HepG2 (cell line): Measurements from ENCODE around the gene FDPS. TPM values are rescaled to one million over a fixed set of nuclear protein-coding genes. Genes with fewer than 3 reads are reported as not detected.
A peak's percentile ranks its signal among the peaks of the same experiment; 100 is the strongest.

Experiments
- HMG20A ChIP-seq: IDR thresholded peaks from 2 replicates; pipeline ENCODE4 v1.6.1; 2016; ENCODE audit warnings: borderline replicate concordance
- ISL2 ChIP-seq: sonication (generic); formaldehyde crosslinking; IDR thresholded peaks from 2 replicates; pipeline ENCODE4 v1.5.0; 2020; ENCODE audit warnings: missing genetic modification reagents
- KDM5A ChIP-seq: fragments of 200-600 bp; sonication (generic); IDR thresholded peaks from 2 replicates; pipeline ENCODE4 v1.7.0; 2018; ENCODE audit warnings: antibody characterized with exemption, mild to moderate bottlenecking, low read length, borderline replicate concordance
- LCORL ChIP-seq, 2 experiments: fragments of 450-650 bp in 1 of 2; sonication (generic) in 1 of 2; formaldehyde crosslinking in 1 of 2; IDR thresholded peaks; 2 replicates each; pipeline versions ENCODE4 v1.5.0 to v1.6.1; 2017 to 2020; ENCODE audit warnings: antibody characterized with exemption in 1 of 2, missing genetic modification reagents in 1 of 2
- MBD4 ChIP-seq: IDR thresholded peaks from 2 replicates; pipeline ENCODE4 v1.6.1; 2012; ENCODE audit warnings: low read length, inconsistent platforms, borderline replicate concordance
- NCOA2 ChIP-seq: sonication (generic); formaldehyde crosslinking; IDR thresholded peaks from 2 replicates; pipeline ENCODE4 v1.8.0; 2022; ENCODE audit warnings: inconsistent platforms
- NFIB ChIP-seq: sonication (generic); formaldehyde crosslinking; IDR thresholded peaks from 2 replicates; pipeline ENCODE4 v1.9.0; 2021; ENCODE audit warnings: missing genetic modification reagents, mild to moderate bottlenecking, borderline replicate concordance
- RBM39 ChIP-seq: fragments of 200-400 bp; formaldehyde crosslinking; IDR thresholded peaks from one replicate; pipeline ENCODE4 v1.6.1; 2018; ENCODE audit warnings: antibody characterized with exemption, mild to moderate bottlenecking, low read depth, low read length; ENCODE audit not compliant: poor library complexity, severe bottlenecking
- RELA ChIP-seq: sonication (generic); formaldehyde crosslinking; IDR thresholded peaks from 2 replicates; pipeline ENCODE4 v1.4.0; 2020; ENCODE audit warnings: missing genetic modification reagents
- TBX3 ChIP-seq: fragments of 450-650 bp; IDR thresholded peaks from 2 replicates; pipeline ENCODE4 v1.6.1; 2017; ENCODE audit warnings: antibody characterized with exemption, mild to moderate bottlenecking, inconsistent platforms, borderline replicate concordance
- ZNF282 ChIP-seq: fragments of 450-650 bp; IDR thresholded peaks from 2 replicates; pipeline ENCODE4 v1.6.1; 2018; ENCODE audit not compliant: partially characterized antibody
- ZNF333 ChIP-seq: sonication (generic); formaldehyde crosslinking; IDR thresholded peaks from 2 replicates; pipeline ENCODE4 v1.4.0; 2020; ENCODE audit warnings: mild to moderate bottlenecking, missing genetic modification reagents, borderline replicate concordance
- ZNF564 ChIP-seq: sonication (generic); formaldehyde crosslinking; IDR thresholded peaks from 2 replicates; pipeline ENCODE4 v1.8.1; 2023; ENCODE audit warnings: mild to moderate bottlenecking, missing genetic modification reagents
- ZNF768 ChIP-seq: sonication (generic); formaldehyde crosslinking; IDR thresholded peaks from 2 replicates; pipeline ENCODE4 v1.4.0; 2020; ENCODE audit warnings: missing genetic modification reagents
- ZNF782 ChIP-seq: sonication (generic); formaldehyde crosslinking; IDR thresholded peaks from 2 replicates; pipeline ENCODE4 v1.4.0; 2020; ENCODE audit warnings: missing genetic modification reagents, mild to moderate bottlenecking, borderline replicate concordance
- ZNF792 ChIP-seq: IDR thresholded peaks from 2 replicates; pipeline ENCODE4 v1.6.1; 2016
- ZSCAN25 ChIP-seq: sonication (generic); formaldehyde crosslinking; IDR thresholded peaks from 2 replicates; pipeline ENCODE4 v1.8.0; 2022; ENCODE audit warnings: mild to moderate bottlenecking, missing genetic modification reagents
- polyA plus RNA-seq, 8 experiments: library from polyadenylated mRNA; depleted of rRNA in 3 of 8; stranded (reverse) in 7 of 8; unstranded in 1 of 8; fragments of >200 nt; fragmentation: Illumina TruSeq in 4 of 8; extraction: Trizol in 4 of 8; gene quantifications; 2 replicates each; pipeline versions ENCODE4 v1.2.1 to v1.2.3, GENCODE V29; 2011 to 2016; ENCODE audit warnings: low read depth in 4 of 8, missing spikeins in 1 of 8, mixed read lengths in 1 of 8; ENCODE audit not compliant: insufficient read depth in 1 of 8
- total RNA-seq, 5 experiments: library from RNA; depleted of rRNA; stranded (reverse); fragments of >200 nt; fragmentation: Illumina TruSeq; extraction: Trizol; gene quantifications; 2 replicates each; pipeline ENCODE4 v1.2.3, GENCODE V29; 2016; ENCODE audit warnings: low read depth in 1 of 5
- TF ChIP-seq, protein P1 (sequence below): sonication (generic); formaldehyde crosslinking; IDR thresholded peaks from 2 replicates; pipeline ENCODE4 v1.4.0; 2020; ENCODE audit warnings: missing genetic modification reagents
- TF ChIP-seq, protein P2 (sequence below): sonication (generic); formaldehyde crosslinking; IDR thresholded peaks from 2 replicates; pipeline ENCODE4 v1.9.0; 2022; ENCODE audit warnings: missing genetic modification reagents, mild to moderate bottlenecking, borderline replicate concordance
- TF ChIP-seq, protein P3 (sequence below): sonication (generic); formaldehyde crosslinking; IDR thresholded peaks from 2 replicates; pipeline ENCODE4 v1.8.0; 2022; ENCODE audit warnings: mild to moderate bottlenecking, missing genetic modification reagents, moderate library complexity
- TF ChIP-seq, protein P4 (sequence below): sonication (generic); formaldehyde crosslinking; IDR thresholded peaks from 2 replicates; pipeline ENCODE4 v1.8.0; 2022; ENCODE audit warnings: mild to moderate bottlenecking, missing genetic modification reagents

The FDPS gene
- total and polyA plus RNA-seq, 2 of the 13 experiments (the other 11 are each of a cell fraction or from before 2014, with no cell fraction given), result 264 to 519 TPM

DNA sequence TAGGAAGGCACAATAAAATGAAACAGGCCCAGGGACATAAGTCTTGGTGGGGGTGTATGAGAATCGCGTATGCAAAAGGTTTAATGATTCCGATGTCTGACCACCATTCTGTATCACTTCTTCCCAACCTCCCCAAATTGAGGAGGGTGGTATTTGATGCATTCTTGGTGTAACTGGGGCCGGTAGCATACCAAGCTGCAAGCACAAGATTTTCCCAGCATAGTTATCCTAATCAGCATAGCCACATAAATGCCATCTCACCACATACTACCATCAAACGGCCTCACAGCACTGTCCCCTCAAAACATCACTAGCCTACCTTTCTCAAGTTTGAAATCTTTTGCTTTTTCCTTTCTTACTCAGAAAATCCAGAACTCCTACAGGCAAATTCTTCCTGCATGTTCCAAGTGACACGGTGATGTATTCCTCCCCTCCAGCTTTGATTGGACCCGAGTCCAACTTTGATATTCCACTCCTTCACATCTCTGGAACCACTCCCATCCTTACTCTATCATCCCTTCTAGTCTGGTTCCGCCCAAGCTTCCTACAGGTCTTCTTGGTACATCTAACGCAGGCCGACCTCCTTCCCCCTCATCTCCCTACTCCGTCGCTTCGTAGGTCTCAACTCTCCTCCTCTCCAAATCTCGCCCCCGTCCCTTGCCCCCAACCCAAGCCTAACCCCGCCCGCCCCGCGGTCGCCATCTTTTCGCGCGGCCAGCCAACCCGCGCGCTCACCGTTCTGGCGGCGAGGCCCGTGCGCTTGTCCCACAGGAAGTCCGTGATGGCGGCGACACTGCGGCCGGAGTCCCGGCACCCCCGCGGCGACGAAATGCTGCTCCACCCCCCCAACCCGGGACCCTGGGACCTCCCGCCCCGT lies 36.0 kb upstream of the FDPS start (continued):
- TF ChIP-seq NFIB, result no peak
- TF ChIP-seq ZSCAN25 (CRISPR knock-in tag), result no peak
- TF ChIP-seq ZNF564 (CRISPR knock-in tag), result 0 out of 2 replicates have a peak, but pooled peaks have one; percentile 57
- no peak for TF ChIP-seq LCORL (IDR thresholded peaks at IDR 0.05)
- TF ChIP-seq LCORL (CRISPR knock-in tag; IDR thresholded peaks at IDR 0.05), result no peak
- TF ChIP-seq, protein P1, sequence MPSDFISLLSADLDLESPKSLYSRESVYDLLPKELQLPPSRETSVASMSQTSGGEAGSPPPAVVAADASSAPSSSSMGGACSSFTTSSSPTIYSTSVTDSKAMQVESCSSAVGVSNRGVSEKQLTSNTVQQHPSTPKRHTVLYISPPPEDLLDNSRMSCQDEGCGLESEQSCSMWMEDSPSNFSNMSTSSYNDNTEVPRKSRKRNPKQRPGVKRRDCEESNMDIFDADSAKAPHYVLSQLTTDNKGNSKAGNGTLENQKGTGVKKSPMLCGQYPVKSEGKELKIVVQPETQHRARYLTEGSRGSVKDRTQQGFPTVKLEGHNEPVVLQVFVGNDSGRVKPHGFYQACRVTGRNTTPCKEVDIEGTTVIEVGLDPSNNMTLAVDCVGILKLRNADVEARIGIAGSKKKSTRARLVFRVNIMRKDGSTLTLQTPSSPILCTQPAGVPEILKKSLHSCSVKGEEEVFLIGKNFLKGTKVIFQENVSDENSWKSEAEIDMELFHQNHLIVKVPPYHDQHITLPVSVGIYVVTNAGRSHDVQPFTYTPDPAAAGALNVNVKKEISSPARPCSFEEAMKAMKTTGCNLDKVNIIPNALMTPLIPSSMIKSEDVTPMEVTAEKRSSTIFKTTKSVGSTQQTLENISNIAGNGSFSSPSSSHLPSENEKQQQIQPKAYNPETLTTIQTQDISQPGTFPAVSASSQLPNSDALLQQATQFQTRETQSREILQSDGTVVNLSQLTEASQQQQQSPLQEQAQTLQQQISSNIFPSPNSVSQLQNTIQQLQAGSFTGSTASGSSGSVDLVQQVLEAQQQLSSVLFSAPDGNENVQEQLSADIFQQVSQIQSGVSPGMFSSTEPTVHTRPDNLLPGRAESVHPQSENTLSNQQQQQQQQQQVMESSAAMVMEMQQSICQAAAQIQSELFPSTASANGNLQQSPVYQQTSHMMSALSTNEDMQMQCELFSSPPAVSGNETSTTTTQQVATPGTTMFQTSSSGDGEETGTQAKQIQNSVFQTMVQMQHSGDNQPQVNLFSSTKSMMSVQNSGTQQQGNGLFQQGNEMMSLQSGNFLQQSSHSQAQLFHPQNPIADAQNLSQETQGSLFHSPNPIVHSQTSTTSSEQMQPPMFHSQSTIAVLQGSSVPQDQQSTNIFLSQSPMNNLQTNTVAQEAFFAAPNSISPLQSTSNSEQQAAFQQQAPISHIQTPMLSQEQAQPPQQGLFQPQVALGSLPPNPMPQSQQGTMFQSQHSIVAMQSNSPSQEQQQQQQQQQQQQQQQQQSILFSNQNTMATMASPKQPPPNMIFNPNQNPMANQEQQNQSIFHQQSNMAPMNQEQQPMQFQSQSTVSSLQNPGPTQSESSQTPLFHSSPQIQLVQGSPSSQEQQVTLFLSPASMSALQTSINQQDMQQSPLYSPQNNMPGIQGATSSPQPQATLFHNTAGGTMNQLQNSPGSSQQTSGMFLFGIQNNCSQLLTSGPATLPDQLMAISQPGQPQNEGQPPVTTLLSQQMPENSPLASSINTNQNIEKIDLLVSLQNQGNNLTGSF (CRISPR knock-in tag), result no peak
- TF ChIP-seq RBM39, result no peak
- TF ChIP-seq TBX3, result no peak
- TF ChIP-seq, protein P2, sequence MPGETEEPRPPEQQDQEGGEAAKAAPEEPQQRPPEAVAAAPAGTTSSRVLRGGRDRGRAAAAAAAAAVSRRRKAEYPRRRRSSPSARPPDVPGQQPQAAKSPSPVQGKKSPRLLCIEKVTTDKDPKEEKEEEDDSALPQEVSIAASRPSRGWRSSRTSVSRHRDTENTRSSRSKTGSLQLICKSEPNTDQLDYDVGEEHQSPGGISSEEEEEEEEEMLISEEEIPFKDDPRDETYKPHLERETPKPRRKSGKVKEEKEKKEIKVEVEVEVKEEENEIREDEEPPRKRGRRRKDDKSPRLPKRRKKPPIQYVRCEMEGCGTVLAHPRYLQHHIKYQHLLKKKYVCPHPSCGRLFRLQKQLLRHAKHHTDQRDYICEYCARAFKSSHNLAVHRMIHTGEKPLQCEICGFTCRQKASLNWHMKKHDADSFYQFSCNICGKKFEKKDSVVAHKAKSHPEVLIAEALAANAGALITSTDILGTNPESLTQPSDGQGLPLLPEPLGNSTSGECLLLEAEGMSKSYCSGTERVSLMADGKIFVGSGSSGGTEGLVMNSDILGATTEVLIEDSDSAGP (CRISPR knock-in tag), result no peak
- no peak for TF ChIP-seq ZNF282
- no peak for TF ChIP-seq ZNF792
- peak; percentile 70; the same call in 1 of the 2 replicates for TF ChIP-seq KDM5A
- TF ChIP-seq, protein P3, sequence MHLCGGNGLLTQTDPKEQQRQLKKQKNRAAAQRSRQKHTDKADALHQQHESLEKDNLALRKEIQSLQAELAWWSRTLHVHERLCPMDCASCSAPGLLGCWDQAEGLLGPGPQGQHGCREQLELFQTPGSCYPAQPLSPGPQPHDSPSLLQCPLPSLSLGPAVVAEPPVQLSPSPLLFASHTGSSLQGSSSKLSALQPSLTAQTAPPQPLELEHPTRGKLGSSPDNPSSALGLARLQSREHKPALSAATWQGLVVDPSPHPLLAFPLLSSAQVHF, result no peak
- TF ChIP-seq, protein P4, sequence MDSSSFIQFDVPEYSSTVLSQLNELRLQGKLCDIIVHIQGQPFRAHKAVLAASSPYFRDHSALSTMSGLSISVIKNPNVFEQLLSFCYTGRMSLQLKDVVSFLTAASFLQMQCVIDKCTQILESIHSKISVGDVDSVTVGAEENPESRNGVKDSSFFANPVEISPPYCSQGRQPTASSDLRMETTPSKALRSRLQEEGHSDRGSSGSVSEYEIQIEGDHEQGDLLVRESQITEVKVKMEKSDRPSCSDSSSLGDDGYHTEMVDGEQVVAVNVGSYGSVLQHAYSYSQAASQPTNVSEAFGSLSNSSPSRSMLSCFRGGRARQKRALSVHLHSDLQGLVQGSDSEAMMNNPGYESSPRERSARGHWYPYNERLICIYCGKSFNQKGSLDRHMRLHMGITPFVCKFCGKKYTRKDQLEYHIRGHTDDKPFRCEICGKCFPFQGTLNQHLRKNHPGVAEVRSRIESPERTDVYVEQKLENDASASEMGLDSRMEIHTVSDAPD (CRISPR knock-in tag), result 0 out of 2 replicates have a peak, but pooled peaks have one; percentile 13
- no peak for TF ChIP-seq RELA
- TF ChIP-seq ZNF768, result no peak
- TF ChIP-seq ZNF782 (CRISPR knock-in tag), result no peak; the same call in 1 of the 2 replicates
- TF ChIP-seq HMG20A, result no peak
- TF ChIP-seq NCOA2 (CRISPR knock-in tag), result no peak
- TF ChIP-seq ISL2, result no peak
- no peak for TF ChIP-seq ZNF333 (CRISPR knock-in tag)
- TF ChIP-seq MBD4, result no peak
